HG02870 (cell line): ENCODE data around the gene ARFGEF2.
"Not testable (repeated sequence)": the region's sequence is repeated elsewhere in the genome, so short reads cannot be mapped to it uniquely, and the experiment has no call there.

Source experiments
- ATAC-seq: cut with Tn5 transposase; IDR thresholded peaks from one replicate; pipeline ENCODE4 v1.9.1; 2021; ENCODE audit warnings: mild to moderate bottlenecking, moderate library complexity; ENCODE audit not compliant: unreplicated experiment

The ARFGEF2 gene

GRCh38 chr20:49052334-49052733 lies 130.8 kb downstream of the ARFGEF2 start:
- ATAC-seq = no peak

GRCh38 chr20:49054056-49054643 lies 132.6 kb downstream of the ARFGEF2 start:
- peak; percentile 58 for ATAC-seq

- no peak for ATAC-seq
These were observed 141.8 kb downstream of the ARFGEF2 start for GRCh38 chr20:49063279-49063678.

DNA sequence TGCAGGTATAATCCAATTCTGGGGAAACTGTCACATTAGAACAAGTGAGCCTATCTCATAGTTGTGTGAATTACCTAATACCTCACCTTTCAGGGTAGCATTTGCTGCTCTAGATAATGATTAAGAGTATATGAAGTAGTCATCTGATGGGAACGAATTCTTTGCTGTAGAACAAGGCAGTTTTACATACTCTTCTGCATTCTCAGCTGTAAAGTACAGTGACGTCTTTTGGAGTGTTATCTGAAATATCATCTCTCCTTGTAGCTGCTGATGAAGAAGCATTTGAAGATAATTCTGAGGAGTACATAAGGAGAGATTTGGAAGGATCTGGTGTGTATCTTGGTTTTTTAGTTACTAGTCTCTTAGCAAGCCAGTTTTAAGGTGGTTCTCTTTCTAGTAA lies 153.0 kb downstream of the ARFGEF2 start:
- ATAC-seq = no peak

GRCh38 chr20:49078310-49078709 lies 156.8 kb downstream of the ARFGEF2 start:
- no peak for ATAC-seq

DNA sequence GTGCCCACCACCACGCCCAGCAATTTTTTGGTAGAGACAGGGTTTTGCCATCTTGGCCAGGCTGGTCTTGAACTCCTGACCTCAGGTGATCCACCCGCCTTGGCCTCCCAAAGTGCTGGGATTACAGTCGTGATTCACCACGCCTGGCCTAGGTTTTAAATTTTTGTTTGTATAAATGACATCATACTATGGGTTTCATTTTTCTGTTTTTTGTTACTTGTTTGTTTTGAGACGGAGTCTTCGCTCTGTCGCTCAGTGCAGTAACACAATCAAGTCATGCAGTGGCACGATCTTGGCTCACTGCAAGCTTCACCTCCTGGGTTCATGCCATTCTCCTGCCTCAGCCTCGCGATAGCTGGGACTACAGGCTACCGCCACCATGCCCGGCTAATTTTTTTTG lies 160.8 kb downstream of the ARFGEF2 start:
- ATAC-seq = not testable (repeated sequence)
